ENCODE results near the gene CYP27A1.

CYP27A1 gene

GRCh38 chr2:218811382-218811781, 29.4 kb downstream of the CYP27A1 start:
- no peak for DNase-seq (ENCODE audit: low read depth in 2 of 2)

DNA sequence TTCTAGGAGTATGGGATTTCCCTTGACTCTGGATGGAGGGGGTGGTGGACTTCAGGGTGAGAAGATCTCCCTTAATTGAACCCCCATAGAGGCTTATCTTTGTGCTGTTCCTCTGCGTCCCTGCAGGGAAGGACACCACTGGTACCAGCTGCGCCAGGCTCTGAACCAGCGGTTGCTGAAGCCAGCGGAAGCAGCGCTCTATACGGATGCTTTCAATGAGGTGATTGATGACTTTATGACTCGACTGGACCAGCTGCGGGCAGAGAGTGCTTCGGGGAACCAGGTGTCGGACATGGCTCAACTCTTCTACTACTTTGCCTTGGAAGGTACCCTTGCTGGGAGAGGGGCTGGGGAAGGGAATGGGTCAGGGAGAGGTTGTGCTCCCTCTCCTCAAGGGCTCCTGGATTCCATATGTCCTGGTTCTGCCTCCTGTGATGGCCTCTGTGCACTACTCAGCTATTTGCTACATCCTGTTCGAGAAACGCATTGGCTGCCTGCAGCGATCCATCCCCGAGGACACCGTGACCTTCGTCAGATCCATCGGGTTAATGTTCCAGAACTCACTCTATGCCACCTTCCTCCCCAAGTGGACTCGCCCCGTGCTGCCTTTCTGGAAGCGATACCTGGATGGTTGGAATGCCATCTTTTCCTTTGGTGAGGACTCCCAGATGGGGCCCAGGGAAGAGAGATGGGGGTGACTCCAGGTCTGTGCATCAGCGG, 30.3 kb downstream of the CYP27A1 start:
- DNase-seq (ENCODE audit: low read depth in 2 of 2) = no peak

- DNase-seq (ENCODE audit: low read depth in 2 of 2) = no peak
These were observed 30.9 kb downstream of the CYP27A1 start for GRCh38 chr2:218812861-218813260.

- no peak for DNase-seq (ENCODE audit: low read depth in 2 of 2)
These were observed 32.0 kb downstream of the CYP27A1 start for GRCh38 chr2:218813771-218814460.

DNA sequence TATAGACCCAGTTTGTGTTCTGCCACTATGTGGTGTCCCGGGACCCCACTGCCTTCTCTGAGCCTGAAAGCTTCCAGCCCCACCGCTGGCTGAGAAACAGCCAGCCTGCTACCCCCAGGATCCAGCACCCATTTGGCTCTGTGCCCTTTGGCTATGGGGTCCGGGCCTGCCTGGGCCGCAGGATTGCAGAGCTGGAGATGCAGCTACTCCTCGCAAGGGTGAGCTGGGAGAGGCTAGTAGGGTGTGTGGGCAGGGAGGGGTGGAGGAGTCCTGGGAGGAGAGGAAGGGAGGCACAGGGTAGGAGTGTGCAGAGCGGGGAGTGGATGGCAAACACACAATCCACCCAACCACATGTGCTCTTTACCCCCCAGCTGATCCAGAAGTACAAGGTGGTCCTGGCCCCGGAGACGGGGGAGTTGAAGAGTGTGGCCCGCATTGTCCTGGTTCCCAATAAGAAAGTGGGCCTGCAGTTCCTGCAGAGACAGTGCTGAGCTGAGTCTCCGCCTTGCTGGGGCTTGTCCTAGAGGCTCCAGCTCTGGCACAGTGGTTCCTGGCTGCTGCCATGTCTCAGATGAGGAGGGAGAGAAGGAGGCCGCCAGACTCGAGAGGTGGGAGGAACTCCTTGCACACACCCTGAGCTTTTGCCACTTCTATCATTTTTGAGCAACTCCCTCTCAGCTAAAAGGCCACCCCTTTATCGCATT, 32.7 kb downstream of the CYP27A1 start:
- no peak for DNase-seq (ENCODE audit: low read depth in 2 of 2)

- DNase-seq (ENCODE audit: low read depth in 2 of 2) = no peak
These were observed 33.3 kb downstream of the CYP27A1 start for GRCh38 chr2:218815244-218815637.

DNA sequence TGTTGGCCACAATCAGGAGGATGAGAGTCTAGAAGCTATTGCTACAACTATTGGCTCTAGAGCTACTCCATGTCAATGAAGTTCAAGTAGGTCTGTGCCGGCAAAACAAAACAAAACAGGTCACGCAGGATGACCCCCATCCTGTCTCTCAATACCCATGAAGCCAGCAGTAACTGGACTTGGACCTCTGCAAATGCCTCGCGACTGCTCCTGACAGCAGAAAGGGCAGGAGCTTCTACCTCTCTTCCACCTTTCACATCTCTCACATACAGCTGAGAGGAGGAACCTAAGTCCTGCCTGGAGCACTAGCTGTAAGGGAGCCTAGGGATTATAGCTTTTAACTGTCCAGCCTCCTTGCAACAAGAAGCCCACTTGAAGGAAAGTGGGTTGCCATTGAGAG, 33.7 kb downstream of the CYP27A1 start:
- DNase-seq (ENCODE audit: low read depth in 2 of 2) = no peak

- no peak for DNase-seq (ENCODE audit: low read depth in 2 of 2)
These were observed 34.6 kb downstream of the CYP27A1 start for GRCh38 chr2:218816561-218817011.

DNA sequence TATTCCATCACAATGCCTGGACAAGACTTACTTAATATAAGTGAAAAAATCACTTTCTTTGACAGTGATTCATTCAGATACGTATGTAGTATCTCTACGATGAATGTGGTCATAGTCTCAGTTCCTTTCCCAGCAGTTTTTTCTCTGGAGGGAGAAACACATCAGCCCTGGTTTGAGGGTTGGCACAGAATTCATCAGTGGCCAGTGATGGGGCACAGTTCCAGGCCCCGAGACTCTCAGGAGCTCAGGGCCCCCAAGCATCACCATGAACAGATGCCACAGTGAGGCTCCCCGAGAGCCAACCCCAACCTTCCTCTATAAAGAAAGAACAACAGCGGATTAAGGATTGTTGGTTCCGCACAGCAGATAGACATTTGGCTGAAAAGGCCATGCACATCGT, 37.1 kb downstream of the CYP27A1 start:
- DNase-seq (ENCODE audit: low read depth in 2 of 2) = no peak

GRCh38 chr2:218820746-218821369, 38.9 kb downstream of the CYP27A1 start:
- no peak for DNase-seq (ENCODE audit: low read depth in 2 of 2)

DNA sequence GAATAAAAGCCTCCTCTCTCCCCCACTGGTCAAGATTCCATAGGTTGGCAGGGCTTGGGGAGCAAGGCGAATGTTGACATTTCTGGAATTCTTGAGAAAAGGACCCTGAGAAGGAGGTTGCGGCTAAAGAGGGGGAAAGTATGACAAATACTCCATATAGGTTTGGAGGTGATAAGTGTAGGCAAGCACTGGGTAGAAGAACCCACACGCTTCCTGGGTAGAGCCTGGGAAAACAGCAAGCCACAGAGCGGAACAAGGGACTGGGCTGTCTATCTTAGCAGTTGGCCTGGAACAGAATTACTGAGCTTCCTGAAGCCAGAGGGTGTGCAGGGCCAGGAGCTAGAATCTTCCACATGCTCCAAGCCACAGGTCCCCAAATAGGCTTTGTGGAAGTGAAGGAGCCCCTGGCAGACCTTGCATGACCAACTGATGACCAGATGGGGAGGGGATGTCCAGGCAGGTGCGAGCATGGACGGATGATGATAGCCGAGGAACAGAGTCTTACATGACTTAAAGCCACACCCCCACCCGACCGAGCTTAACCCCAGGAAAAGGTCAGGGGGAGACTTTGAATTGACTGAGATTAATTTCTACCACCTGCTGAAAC, 39.8 kb downstream of the CYP27A1 start:
- DNase-seq (ENCODE audit: low read depth in 2 of 2) = no peak

- DNase-seq (ENCODE audit: low read depth in 2 of 2) = no peak
These were observed 40.7 kb downstream of the CYP27A1 start for GRCh38 chr2:218822622-218823021.

GRCh38 chr2:218823196-218823855, 41.4 kb downstream of the CYP27A1 start:
- no peak for DNase-seq (ENCODE audit: low read depth in 2 of 2)

DNA sequence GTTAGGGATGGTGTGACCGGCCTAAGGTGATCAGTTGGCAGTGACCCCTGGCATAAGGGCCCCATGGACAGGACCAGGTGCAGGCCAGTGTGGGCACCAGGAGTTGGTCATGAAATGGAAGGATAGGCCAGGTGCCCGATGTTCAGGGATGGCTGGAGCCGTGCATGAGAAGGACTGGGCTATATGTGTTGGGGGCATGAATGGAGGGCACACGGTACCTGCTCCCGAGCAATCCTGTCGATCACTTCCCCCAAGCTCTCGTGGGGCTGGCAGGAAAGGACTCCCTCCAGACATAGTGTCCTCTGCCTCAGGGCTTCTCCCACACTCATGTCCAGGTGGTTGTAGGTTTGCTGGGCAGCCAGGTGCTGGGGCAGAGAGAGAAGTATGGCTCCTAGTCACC, 42.1 kb downstream of the CYP27A1 start:
- no peak for DNase-seq (ENCODE audit: low read depth in 2 of 2)

DNA sequence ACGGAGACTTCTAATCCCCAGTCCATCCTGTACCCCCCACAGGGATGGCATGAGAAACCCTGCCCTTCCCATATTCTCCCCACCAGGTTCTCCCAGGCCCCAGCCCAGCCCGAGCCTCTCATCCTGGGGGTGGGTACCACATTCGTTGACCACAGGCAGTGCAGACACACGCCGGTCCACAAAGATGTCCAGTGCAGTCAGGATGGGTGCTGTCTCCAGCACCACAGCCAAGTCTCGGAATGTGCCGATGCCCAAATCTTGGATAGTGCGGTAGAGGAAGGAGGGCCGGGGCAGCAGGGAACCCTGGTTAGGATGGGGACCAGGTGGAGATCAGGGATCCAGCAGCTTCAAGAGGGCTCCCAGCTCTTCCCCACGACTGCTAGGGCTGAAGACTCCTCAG, 44.8 kb downstream of the CYP27A1 start:
- DNase-seq (ENCODE audit: low read depth in 2 of 2) = no peak

DNA sequence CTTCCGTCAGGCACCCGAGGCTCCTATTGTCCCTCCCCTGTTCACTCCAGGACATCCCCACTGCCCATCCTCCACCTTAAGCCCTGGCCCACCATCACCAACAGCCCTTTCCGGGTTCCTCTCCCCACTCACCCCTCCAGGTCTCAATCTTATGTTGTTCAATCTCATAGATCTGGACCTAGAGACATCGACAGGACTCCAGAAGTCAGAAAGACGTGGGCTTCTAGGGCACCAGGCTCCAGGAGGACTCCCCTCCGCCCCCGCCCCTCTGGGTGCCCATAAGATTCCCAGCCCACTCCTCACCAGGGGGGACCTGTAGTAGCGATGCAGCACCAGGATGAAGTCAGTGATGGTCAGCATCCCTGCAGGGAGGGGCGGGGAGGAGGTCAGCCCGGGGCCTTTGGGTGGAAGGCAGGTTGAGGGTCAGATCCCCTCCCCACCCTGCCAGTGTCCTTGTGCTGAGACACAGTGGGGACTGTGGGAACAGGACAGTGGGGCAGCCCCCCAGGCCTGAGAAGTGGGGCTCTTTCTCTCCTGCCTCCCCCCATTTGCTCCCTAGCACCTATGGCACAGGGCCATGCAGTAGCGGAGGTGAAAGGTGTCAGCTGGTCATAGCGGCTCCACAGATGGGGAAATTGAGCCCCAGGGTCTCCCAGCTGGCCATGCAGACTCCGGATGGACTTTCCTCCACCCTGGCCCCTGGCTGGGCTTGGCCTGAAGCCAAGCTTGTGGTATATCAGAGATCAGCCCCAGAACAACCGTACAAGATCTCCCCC, 45.9 kb downstream of the CYP27A1 start:
- DNase-seq (ENCODE audit: low read depth in 2 of 2) = no peak

- DNase-seq (ENCODE audit: low read depth in 2 of 2) = no peak
These were observed 46.5 kb downstream of the CYP27A1 start for GRCh38 chr2:218828477-218828778.

DNA sequence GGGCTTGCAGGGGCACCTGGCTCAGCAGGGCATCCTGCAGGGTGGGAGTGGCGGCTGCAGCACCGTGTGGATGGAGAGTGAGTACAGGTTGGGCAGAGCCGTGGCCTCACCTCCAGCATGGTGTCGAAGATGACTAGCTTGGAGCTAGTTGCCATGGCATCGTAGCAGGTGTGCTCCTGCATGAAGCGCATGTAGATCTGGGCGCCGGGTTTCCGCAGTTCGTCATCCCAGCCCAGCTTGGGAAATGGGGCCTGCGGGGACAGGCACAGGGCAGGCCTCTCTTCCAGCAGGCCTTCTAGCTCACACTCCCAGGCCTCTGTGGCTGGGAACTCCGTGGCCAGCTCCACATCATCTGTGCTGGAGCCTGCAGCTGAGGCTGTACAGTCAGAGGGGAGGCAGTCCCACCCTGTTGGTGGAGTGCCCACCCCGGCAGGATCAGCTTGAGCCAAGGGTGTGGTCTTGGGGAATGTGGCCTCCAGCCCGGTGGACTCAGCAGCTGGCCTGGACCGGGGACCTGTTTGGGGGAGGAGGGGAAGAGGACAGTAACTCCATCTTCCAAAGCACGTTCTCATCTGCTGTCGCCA, 48.0 kb downstream of the CYP27A1 start:
- no peak for DNase-seq (ENCODE audit: low read depth in 2 of 2)

GRCh38 chr2:218830526-218831306, 48.8 kb downstream of the CYP27A1 start:
- DNase-seq (ENCODE audit: low read depth in 2 of 2) = no peak

All from stimulated activated CD8-positive, alpha-beta memory T cell treated with anti-CD3 and anti-CD28 coated beads, Interleukin-7, amount 100 ng/mL, for 4 hours (primary cell).